Large intestine (tissue), 3 donors: ENCODE results near the gene TEFM. TPM values are rescaled to one million over a fixed set of nuclear protein-coding genes. Genes with fewer than 3 reads are reported as not detected.

Experiments
- DNase-seq, 2 donors: peaks; one replicate each; pipeline versions ENCODE4 v3.0.0 to v3.0.0-alpha.2; 2013
- H3K27ac ChIP-seq: one replicate; pipeline ENCODE4 v1.5.1; 2013; ENCODE audit warnings: low read length
- H3K27me3 ChIP-seq: 2 replicates; pipeline ENCODE4 v1.6.1; 2013; ENCODE audit warnings: low read length; ENCODE audit not compliant: control insufficient read depth, insufficient read depth
- H3K36me3 ChIP-seq: 2 replicates; pipeline ENCODE4 v1.6.1; 2013; ENCODE audit warnings: low read length; ENCODE audit not compliant: control insufficient read depth, insufficient read depth
- H3K4me1 ChIP-seq: one replicate; pipeline ENCODE4 v1.6.1; 2013; ENCODE audit warnings: low read length; ENCODE audit not compliant: control insufficient read depth, insufficient read depth
- H3K4me3 ChIP-seq: one replicate; pipeline ENCODE4 v1.5.1; 2013; ENCODE audit warnings: low read length
- H3K9me3 ChIP-seq: one replicate; pipeline ENCODE4 v1.6.1; 2013; ENCODE audit warnings: mild to moderate bottlenecking, low read depth, low read length, moderate library complexity; ENCODE audit not compliant: control insufficient read depth
- WGBS: methylation state at CpG from one replicate; pipeline ENCODE4 v1.1.5; 2013; ENCODE audit warnings: low lambda C conversion rate; ENCODE audit not compliant: insufficient coverage; 5-methylcytosine and 5-hydroxymethylcytosine counted together
- polyA plus RNA-seq: library from polyadenylated mRNA; unstranded; fragments of 120-200 nt; gene quantifications from one replicate; pipeline ENCODE4 v1.2.1, GENCODE V29; 2013

TEFM gene
- polyA plus RNA-seq, 1 donor: 25.5 TPM

GRCh38 chr17:30905742-30906100, 317 bp downstream of the TEFM start:
- no peaks in the 10 kb centered on the region for H3K27me3 ChIP-seq
- H3K4me1 ChIP-seq: peaks cover 6% of the 10 kb centered on the region
- no peaks in the 10 kb centered on the region for H3K9me3 ChIP-seq
- peak in 1 of 2 donors; percentile 90 for DNase-seq
- peaks cover 18% of the 10 kb centered on the region for H3K36me3 ChIP-seq
- H3K27ac ChIP-seq: peak overlapping the region; percentile 81
- no CpG with 5 or more reads among the region's 11 CpGs for WGBS
- peak overlapping the region; percentile 69 for H3K4me3 ChIP-seq

GRCh38 chr17:30897311-30897710, 8.7 kb downstream of the TEFM start:
- DNase-seq: no peak
- Histone ChIP-seq H3K27ac (no peak overlapping the region), H3K9me3 (no peaks in the 10 kb centered on the region), H3K4me1 (no peaks in the 10 kb centered on the region), H3K4me3 (no peak overlapping the region), H3K36me3 (peaks cover 18% of the 10 kb centered on the region), H3K27me3 (no peaks in the 10 kb centered on the region)
- no CpG with 5 or more reads among the region's 5 CpGs for WGBS

GRCh38 chr17:30894236-30894635, 11.8 kb downstream of the TEFM start:
- H3K27ac ChIP-seq: no peak overlapping the region
- 100% methylated on average over 1 of the region's 3 CpGs for WGBS
- H3K36me3 ChIP-seq: peaks cover 9% of the 10 kb centered on the region
- no peaks in the 10 kb centered on the region for H3K4me1 ChIP-seq
- H3K4me3 ChIP-seq: no peak overlapping the region
- no peak for DNase-seq
- no peaks in the 10 kb centered on the region for H3K9me3 ChIP-seq
- H3K27me3 ChIP-seq: no peaks in the 10 kb centered on the region

- Histone ChIP-seq H3K4me3 (no peak overlapping the region), H3K9me3 (no peaks in the 10 kb centered on the region), H3K27me3 (no peaks in the 10 kb centered on the region), H3K27ac (no peak overlapping the region), H3K36me3 (peaks cover 2% of the 10 kb centered on the region), H3K4me1 (no peaks in the 10 kb centered on the region)
- no peak for DNase-seq
- WGBS: no CpG with 5 or more reads among the region's 5 CpGs
Observed at GRCh38 chr17:30886187-30886586, 19.9 kb downstream of the TEFM start.

GRCh38 chr17:30869005-30869404, 37.0 kb downstream of the TEFM start:
- Histone ChIP-seq H3K9me3 (no peaks in the 10 kb centered on the region), H3K4me1 (no peaks in the 10 kb centered on the region), H3K36me3 (peaks cover 10% of the 10 kb centered on the region), H3K27ac (no peak overlapping the region), H3K4me3 (no peak overlapping the region), H3K27me3 (no peaks in the 10 kb centered on the region)
- no CpG with 5 or more reads among the region's 6 CpGs for WGBS
- no peak for DNase-seq

- no peaks in the 10 kb centered on the region for H3K9me3 ChIP-seq
- no CpG with 5 or more reads among the region's 1 CpG for WGBS
Observed at GRCh38 chr17:30864636-30865035, 41.4 kb downstream of the TEFM start.

GRCh38 chr17:30858556-30859250, 47.3 kb downstream of the TEFM start:
- no peak overlapping the region for H3K27ac ChIP-seq
- no peak for DNase-seq
- WGBS: 100% methylated on average over 1 of the region's 9 CpGs

More at GRCh38 chr17:30864636-30865035, 41.4 kb downstream of the TEFM start:
- DNase-seq: no peak
- peaks cover 11% of the 10 kb centered on the region for H3K36me3 ChIP-seq
- H3K27me3 ChIP-seq: no peaks in the 10 kb centered on the region
- H3K27ac ChIP-seq: no peak overlapping the region
- no peak overlapping the region for H3K4me3 ChIP-seq
- H3K4me1 ChIP-seq: no peaks in the 10 kb centered on the region

GRCh38 chr17:30854146-30854545, 51.9 kb downstream of the TEFM start:
- Histone ChIP-seq H3K36me3 (peaks cover 5% of the 10 kb centered on the region), H3K9me3 (no peaks in the 10 kb centered on the region), H3K4me1 (no peaks in the 10 kb centered on the region), H3K4me3 (no peak overlapping the region), H3K27me3 (no peaks in the 10 kb centered on the region), H3K27ac (no peak overlapping the region)
- no CpG with 5 or more reads among the region's 3 CpGs for WGBS
- no peak for DNase-seq

More at GRCh38 chr17:30858556-30859250, 47.3 kb downstream of the TEFM start:
- Histone ChIP-seq H3K27me3 (no peaks in the 10 kb centered on the region), H3K4me3 (no peak overlapping the region), H3K9me3 (no peaks in the 10 kb centered on the region), H3K36me3 (peaks cover 5% of the 10 kb centered on the region), H3K4me1 (no peaks in the 10 kb centered on the region)

Other genes with a start within 250 kb of the TEFM start
- 11.0 TPM for gene CRLF3, start 81.5 kb downstream of the TEFM start, polyA plus RNA-seq
- 4.7 TPM for gene ATAD5, start 74.3 kb downstream of the TEFM start, polyA plus RNA-seq
- gene ADAP2, start 15.7 kb upstream of the TEFM start, polyA plus RNA-seq: 4.9 TPM
- 12.4 TPM for gene RNF135, start 64.8 kb upstream of the TEFM start, polyA plus RNA-seq
- gene NF1, start 188.7 kb upstream of the TEFM start, polyA plus RNA-seq: 25.9 TPM